Kasumi-1 (cell line): ENCODE results near the gene OSGEP.
"Not testable (repeated sequence)": the region's sequence is repeated elsewhere in the genome, so short reads cannot be mapped to it uniquely, and the experiment has no call there.

Source experiments
- DNase-seq, 2 experiments: peaks; one replicate each; lab custom pipeline; 2025; lab: John Stamatoyannopoulos, UW

Gene OSGEP

GRCh38 chr14:20469890-20470602 is 15.4 kb upstream of the OSGEP start:
- peak; percentile 82 to 89 for DNase-seq

GRCh38 chr14:20469242-20469889 is 14.8 kb upstream of the OSGEP start, which contains the start of gene PNP:
PNP (plus strand) TSS chr14:20469406; CDS start chr14:20469525, 119 bp downstream.
- peak; percentile 90 to 91 for DNase-seq

GRCh38 chr14:20468764-20469241 is 14.2 kb upstream of the OSGEP start:
- peak in 1 of 2 experiments; percentile 31 for DNase-seq

- DNase-seq, result peak; percentile 100
These were observed 6.9 kb upstream of the OSGEP start, which contains the start of gene PIP4P1 for GRCh38 chr14:20461225-20462141. PIP4P1 (minus strand) TSS chr14:20461434; CDS start chr14:20461325, 109 bp downstream.

GRCh38 chr14:20460458-20461224 is 6.0 kb upstream of the OSGEP start:
- DNase-seq, result no peak

GRCh38 chr14:20458031-20458789 is 3.6 kb upstream of the OSGEP start:
- DNase-seq, result no peak

- DNase-seq, result peak in 1 of 2 experiments; percentile 28
These were observed 2.4 kb upstream of the OSGEP start for GRCh38 chr14:20456971-20457370.

- DNase-seq, result peak; percentile 89 to 93
These were observed 1.0 kb upstream of the OSGEP start for GRCh38 chr14:20455355-20456300.

- DNase-seq, result not testable (repeated sequence)
These were observed 1.8 kb downstream of the OSGEP start for GRCh38 chr14:20452831-20453230.

- no peak for DNase-seq
These were observed 7.7 kb downstream of the OSGEP start for GRCh38 chr14:20446889-20447288.

GRCh38 chr14:20443650-20444049 is 11.0 kb downstream of the OSGEP start:
- DNase-seq, result not testable (repeated sequence)

GRCh38 chr14:20441461-20441860 is 13.2 kb downstream of the OSGEP start:
- DNase-seq, result no peak

GRCh38 chr14:20440882-20441281 is 13.7 kb downstream of the OSGEP start:
- DNase-seq, result peak; percentile 76 to 82

GRCh38 chr14:20440465-20440864 is 14.1 kb downstream of the OSGEP start:
- no peak for DNase-seq

- no peak for DNase-seq
These were observed 15.9 kb downstream of the OSGEP start for GRCh38 chr14:20438664-20439063.

GRCh38 chr14:20436363-20436755 is 18.3 kb downstream of the OSGEP start:
- no peak for DNase-seq

GRCh38 chr14:20435582-20436362 is 18.8 kb downstream of the OSGEP start, which contains the start of gene KLHL33:
KLHL33 (minus strand) TSS chr14:20436166; CDS start chr14:20435811, 355 bp downstream.
- no peak for DNase-seq
